Memory B cell (primary cell): ENCODE measurements around the gene NACC1.
"Not testable (repeated sequence)": the region's sequence is repeated elsewhere in the genome, so short reads cannot be mapped to it uniquely, and the experiment has no call there.

Experiments used
- ATAC-seq: fragments of 150-1000 bp; cut with Tn5 transposase; 2 replicates; pipeline ENCODE4 v1.10.0; 2021; ENCODE audit warnings: low read depth, mild to moderate bottlenecking, moderate library complexity
- DNase-seq, 2 donors: peaks; one replicate each; pipeline ENCODE4 v3.0.0; 2022; ENCODE audit warnings: low spot score in 2 of 2
- H3K27ac Mint-ChIP-seq: one replicate; pipeline ENCODE4 v1.8.0; 2022; ENCODE audit warnings: mild to moderate bottlenecking, moderate library complexity, mixed read lengths
- H3K27me3 Mint-ChIP-seq: one replicate; pipeline ENCODE4 v1.8.0; 2022; ENCODE audit warnings: mixed read lengths
- H3K36me3 Mint-ChIP-seq: one replicate; pipeline ENCODE4 v1.8.0; 2022; ENCODE audit warnings: mild to moderate bottlenecking, mixed read lengths
- H3K4me1 Mint-ChIP-seq: one replicate; pipeline ENCODE4 v1.8.0; 2022; ENCODE audit warnings: mixed read lengths
- H3K4me3 Mint-ChIP-seq: one replicate; pipeline ENCODE4 v1.8.0; 2022; ENCODE audit warnings: mild to moderate bottlenecking, moderate library complexity, mixed read lengths
- H3K9me3 Mint-ChIP-seq: one replicate; pipeline ENCODE4 v1.8.0; 2022; ENCODE audit warnings: mixed read lengths

The NACC1 gene

DNA sequence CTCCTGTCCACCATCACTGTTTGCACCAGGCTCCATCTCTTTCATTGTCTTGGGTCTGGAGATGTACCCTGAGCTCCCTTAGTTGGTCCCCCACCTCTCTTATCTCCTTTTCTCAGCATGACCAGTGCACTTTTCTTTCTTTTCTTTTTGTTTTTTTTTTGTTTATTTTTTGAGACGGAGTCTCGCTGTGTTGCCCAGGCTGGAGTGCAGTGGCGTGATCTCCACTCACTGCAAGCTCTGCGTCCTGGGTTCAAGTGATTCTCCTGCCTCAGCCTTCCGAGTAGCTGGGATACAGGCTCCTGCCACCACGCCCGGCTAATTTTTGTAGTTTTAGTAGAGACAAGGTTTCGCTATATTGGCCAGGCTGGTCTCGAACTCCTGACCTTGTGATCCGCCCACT, 60.2 kb downstream of the NACC1 start:
- not testable (repeated sequence) for H3K27me3 Mint-ChIP-seq, H3K27ac Mint-ChIP-seq, H3K9me3 Mint-ChIP-seq, DNase-seq, H3K36me3 Mint-ChIP-seq, ATAC-seq, H3K4me3 Mint-ChIP-seq
- H3K4me1 Mint-ChIP-seq: peaks cover 16% of the 10 kb centered on the region

DNA sequence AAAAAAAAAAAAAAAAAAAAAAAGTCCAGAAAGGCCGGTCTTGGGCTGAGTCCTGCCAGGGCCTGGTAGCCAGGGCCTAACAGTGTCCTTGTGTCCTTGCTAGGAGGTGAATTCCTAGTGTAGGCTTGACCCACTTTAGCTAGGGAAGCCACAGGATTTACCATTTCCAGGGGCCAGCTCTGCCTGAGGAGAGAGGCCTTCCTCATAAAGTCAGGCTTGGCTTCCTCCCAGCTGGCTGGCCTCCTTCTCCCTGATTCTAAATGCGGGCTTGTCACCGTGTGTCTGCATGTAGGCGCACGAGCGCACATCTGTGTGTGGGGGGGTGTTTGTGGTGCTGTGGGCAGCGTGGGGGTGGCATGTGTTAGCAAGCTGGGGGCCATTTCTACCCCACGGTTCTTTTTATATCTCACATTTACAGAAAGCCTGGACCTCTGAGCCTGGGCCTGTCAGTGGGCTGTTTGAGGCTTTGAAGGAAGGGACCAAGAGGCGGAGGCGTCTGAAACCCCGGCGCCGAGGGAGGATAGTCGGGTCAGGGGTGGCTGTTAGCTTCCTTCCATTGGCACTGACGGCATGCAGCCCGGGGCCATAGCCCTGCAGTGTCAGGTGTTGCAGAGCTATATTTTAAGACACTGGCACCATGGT, 63.8 kb downstream of the NACC1 start:
- Mint-ChIP-seq H3K27me3 (no peaks in the 10 kb centered on the region), H3K4me1 (peaks cover 16% of the 10 kb centered on the region), H3K4me3 (no peak overlapping the region), H3K9me3 (no peaks in the 10 kb centered on the region), H3K36me3 (no peaks in the 10 kb centered on the region), H3K27ac (peak overlapping the region; percentile 47)
- DNase-seq (no peak), ATAC-seq (peak; percentile 56)

DNA sequence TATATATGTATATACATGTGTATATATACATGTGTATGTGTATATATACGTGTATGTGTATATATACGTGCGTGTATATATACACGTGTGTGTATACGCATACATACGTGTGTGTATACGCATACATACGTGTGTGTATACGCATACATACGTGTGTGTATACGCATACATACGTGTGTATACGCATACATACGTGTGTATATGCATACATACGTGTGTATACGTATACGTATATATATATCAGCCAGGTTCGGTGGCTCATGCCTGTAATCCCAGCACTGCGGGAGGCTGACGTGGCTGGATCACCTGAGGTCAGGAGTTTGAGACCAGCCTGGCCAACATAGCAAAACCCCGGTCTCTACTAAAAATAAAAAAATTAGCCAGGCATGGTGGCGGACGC, 66.9 kb downstream of the NACC1 start:
- not testable (repeated sequence) for H3K4me3 Mint-ChIP-seq, H3K36me3 Mint-ChIP-seq, H3K9me3 Mint-ChIP-seq, H3K27me3 Mint-ChIP-seq, DNase-seq, ATAC-seq, H3K27ac Mint-ChIP-seq
- H3K4me1 Mint-ChIP-seq: peaks cover 18% of the 10 kb centered on the region

DNA sequence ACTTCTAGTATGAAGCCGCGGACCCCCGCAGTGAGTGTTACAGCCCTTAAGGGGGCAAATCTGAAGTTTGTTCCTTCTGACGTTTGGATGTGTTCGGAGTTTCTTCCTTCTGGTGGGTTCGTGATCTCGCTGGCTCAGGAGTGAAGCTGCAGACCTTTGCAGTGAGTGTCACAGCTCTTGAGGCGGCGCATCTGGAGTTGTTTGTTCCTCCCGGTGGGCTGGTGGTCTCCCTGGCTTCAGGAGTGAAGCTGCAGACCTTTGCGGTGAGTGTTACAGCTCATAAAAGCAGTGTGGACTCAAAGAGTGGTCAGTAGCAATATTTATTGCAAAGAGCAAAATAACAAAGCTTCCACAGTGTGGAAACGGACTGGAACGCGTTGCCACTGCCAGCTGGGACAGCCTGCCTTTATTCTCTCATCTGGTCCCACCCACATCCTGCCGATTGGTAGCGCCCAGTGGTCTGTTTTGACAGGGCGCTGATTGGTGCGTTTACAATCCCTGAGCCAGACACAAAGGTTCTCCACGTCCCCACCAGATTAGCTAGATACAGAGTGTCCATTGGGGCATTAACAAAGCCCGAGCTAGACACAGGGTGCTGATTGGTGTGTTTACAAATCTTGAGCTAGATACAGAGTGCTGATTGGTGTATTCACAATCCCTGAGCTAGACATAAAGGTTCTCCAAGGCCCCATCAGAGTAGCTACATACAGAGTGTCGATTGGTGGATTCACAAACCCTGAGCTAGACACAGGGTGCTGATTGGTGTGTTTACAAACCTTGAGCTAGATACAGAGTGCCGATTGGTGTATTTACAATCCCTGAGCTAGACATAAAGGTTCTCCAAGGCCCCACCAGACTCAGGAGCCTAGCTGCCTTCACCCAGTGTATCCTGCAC, 67.9 kb downstream of the NACC1 start:
- peak overlapping the region; percentile 31 for H3K27ac Mint-ChIP-seq
- ATAC-seq, DNase-seq, H3K36me3 Mint-ChIP-seq, H3K9me3 Mint-ChIP-seq, H3K4me3 Mint-ChIP-seq, H3K27me3 Mint-ChIP-seq: not testable (repeated sequence)
- H3K4me1 Mint-ChIP-seq: peaks cover 11% of the 10 kb centered on the region

DNA sequence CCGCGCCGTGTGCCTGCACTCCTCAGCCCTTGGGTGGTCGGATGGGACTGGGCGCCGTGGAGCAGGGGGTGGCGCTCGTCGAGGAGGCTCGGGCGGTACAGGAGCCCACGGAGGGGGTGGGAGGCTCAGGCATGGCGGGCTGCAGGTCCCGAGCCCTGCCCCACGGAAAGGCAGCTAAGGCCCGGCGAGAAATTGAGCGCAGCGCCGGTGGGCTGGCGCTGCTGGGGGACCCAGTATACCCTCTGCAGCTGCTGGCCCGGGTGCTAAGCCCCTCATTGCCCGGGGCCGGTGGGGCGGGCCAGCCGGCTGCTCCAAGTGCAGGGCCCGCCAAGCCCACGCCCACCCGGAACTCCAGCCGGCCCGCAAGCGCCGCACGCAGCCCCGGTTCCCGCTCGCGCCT, 68.6 kb downstream of the NACC1 start:
- H3K4me3 Mint-ChIP-seq, H3K27me3 Mint-ChIP-seq: not testable (repeated sequence)

DNA sequence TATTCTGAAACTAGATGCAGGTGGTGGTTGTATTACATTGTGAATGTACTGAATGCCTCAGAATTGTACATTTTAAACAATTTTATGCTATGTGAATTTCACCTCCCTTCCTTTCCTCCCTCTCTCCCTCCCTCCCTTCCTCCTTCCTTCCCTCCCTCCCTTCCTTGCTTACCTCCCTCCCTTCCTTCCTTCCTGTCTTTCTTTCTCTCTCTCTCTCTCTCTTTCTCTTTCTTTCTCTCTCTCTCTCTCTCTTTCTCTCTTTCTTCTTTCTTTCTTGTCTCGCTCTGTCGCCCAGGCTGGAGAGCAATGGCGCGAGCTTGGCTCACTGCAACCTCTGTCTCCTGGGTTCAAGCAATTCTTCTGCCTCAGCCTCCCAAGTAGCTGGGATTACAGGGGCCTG, 69.4 kb downstream of the NACC1 start:
- Mint-ChIP-seq H3K4me1 (peaks cover 4% of the 10 kb centered on the region), H3K4me3 (no peak overlapping the region), H3K9me3 (no peaks in the 10 kb centered on the region), H3K36me3 (no peaks in the 10 kb centered on the region), H3K27me3 (no peaks in the 10 kb centered on the region), H3K27ac (peak overlapping the region; percentile 71)
- DNase-seq (no peak), ATAC-seq (no peak)

More for the DNA sequence above, 68.6 kb downstream of the NACC1 start:
- not testable (repeated sequence) for ATAC-seq, DNase-seq, H3K36me3 Mint-ChIP-seq, H3K9me3 Mint-ChIP-seq, H3K4me1 Mint-ChIP-seq
- H3K27ac Mint-ChIP-seq: peak overlapping the region; percentile 31

DNA sequence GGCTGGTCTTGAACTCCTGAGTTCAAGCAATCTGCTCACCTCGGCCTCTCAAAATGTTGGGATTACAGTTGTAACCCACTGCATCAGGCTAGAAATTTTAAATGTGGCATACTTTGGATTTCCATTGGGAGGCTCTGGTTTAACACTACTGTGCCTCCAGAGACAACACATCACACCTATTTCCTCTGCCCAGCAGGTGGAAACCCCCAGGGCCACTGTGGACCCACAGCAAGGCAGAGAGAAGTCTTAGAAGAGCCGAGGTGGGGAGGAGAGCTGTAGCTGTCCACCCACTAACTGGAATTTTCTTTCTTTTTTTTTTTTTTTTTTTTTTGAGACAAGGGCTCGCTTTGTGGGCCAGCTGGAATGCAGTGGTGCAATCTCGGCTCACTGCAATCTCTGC, 71.5 kb downstream of the NACC1 start:
- ATAC-seq (no peak), DNase-seq (no peak)
- Mint-ChIP-seq H3K4me1 (peaks cover 12% of the 10 kb centered on the region), H3K27me3 (no peaks in the 10 kb centered on the region), H3K36me3 (no peaks in the 10 kb centered on the region), H3K4me3 (no peak overlapping the region), H3K9me3 (no peaks in the 10 kb centered on the region), H3K27ac (no peak overlapping the region)
